ENCODE results near the gene SIGLEC14.

- no peak for TF ChIP-seq POLR2A (IDR thresholded peaks at IDR 0.05)
- no peak for TF ChIP-seq CTCF (IDR thresholded peaks at IDR 0.05)
- no peak for TF ChIP-seq POLR2AphosphoS5 (IDR thresholded peaks at IDR 0.05)
- no peak for TF ChIP-seq EP300 (IDR thresholded peaks at IDR 0.05)
Observed at GRCh38 chr19:51676566-51677083, 30.0 kb upstream of the SIGLEC14 start.

All from upper lobe of left lung (tissue), 4 donors.